HG03060 (cell line): ENCODE data around the gene UBXN2A.
"Not testable (repeated sequence)": the region's sequence is repeated elsewhere in the genome, so short reads cannot be mapped to it uniquely, and the experiment has no call there.

Source experiments
- ATAC-seq: cut with Tn5 transposase; IDR thresholded peaks from one replicate; pipeline ENCODE4 v1.9.1; 2021; ENCODE audit warnings: low read depth, moderate number of reproducible peaks; ENCODE audit not compliant: unreplicated experiment

UBXN2A gene

GRCh38 chr2:24010477-24011249, 70.4 kb downstream of the UBXN2A start:
- ATAC-seq = no peak

- no peak for ATAC-seq
Measured at GRCh38 chr2:24011250-24012104, 71.2 kb downstream of the UBXN2A start.

- no peak for ATAC-seq
Measured at GRCh38 chr2:24012521-24013188, 72.4 kb downstream of the UBXN2A start.

- not testable (repeated sequence) for ATAC-seq
Measured at GRCh38 chr2:24014902-24015301, 74.6 kb downstream of the UBXN2A start.

DNA sequence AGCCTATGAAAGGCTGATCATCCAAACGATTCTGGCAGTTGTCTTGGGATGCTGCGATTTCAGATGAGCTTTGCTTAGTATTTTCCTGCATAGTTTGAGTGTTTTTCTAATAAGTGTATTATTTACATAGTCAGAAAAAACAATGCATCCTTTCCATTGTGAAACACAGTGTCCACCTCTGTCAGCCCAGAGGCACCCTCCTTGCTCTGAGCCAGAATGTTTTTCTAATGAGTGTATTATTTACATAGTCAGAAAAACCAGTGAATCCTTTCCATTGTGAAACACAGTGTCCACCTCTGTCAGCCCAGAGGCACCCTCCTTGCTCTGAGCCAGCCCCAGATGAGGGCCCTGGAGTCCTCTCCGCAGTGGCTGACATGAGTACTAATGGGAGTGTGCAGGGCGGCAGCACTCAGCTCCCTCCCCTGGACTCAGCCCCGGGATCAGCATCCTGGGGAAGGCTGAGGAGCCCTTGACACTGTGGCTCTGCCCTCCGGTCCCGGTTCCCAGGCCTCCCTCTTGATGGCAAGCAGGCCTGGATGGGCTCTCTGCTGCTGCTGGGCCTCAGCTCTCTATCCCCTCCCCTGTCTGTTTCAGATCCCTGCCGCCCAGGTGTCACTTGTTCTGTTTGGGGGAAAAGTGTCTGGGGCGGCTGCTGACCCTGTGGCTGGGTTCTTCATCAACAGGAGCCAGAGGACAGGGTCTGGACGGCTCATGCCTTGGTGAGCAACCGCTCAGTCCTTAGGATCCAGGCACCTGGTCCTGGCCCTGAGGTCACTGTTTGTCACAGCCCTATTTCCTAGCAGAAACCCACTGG, 75.5 kb downstream of the UBXN2A start:
- ATAC-seq = no peak

DNA sequence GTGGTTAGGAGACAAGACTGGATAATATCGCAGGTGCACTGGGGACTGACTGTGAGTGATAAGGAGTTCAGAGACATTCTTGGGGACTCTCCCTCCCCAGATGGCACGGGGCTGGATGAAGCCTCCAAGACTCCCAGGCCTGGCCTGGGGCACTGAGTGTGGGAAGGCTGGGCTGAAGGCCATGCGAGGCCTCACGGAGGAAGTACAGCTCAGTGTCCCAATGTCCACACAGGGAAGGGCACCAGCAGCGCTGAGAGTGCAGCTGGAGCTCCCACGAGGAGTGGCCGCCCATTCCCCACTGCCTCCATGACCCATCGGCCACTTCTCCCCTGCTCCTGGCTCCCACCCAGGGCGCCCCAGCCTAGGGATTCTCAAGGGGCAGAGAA, 76.1 kb downstream of the UBXN2A start:
- no peak for ATAC-seq

DNA sequence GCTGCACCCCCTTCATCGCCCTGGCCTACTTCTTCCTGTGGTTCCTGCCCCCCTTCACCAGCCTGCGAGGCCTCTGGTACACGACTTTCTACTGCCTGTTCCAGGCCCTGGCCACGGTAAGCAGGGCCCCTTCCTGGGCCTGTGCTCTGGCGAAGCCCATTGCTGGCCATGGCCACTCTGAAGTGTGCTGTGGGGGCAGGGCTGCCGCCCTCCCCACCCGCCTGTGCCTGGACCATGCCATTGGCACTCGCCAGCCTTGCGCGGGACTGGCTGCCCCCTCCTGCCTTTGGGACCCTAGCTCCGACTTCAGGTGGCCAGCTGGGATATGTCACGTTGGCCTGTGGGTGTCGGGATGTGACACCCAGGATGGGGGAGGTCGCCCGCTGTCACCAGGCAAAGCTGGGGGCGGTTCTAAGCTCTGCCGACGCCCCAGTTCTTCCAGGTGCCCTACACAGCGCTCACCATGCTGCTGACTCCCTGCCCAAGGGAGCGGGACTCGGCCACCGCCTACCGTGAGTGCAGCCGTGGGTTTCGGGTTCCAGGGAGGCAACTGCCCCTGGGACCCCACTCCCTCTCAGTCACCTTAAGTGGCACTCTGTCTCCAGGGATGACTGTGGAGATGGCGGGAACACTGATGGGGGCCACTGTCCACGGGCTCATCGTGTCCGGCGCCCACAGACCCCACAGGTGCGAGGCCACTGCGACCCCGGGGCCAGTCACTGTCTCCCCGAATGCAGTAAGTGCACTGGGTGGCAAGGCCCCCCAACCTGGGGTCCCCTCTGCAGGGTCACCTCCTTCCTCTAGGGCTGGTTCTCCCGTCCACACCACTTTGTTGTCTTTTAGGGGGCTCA, 76.8 kb downstream of the UBXN2A start:
- no peak for ATAC-seq

GRCh38 chr2:24017711-24018110, 77.4 kb downstream of the UBXN2A start:
- no peak for ATAC-seq

- no peak for ATAC-seq
Measured at GRCh38 chr2:24018241-24018640, 78.0 kb downstream of the UBXN2A start.

- no peak for ATAC-seq
Measured at GRCh38 chr2:24019729-24020128, 79.5 kb downstream of the UBXN2A start.

- no peak for ATAC-seq
Measured at GRCh38 chr2:24020244-24020643, 80.0 kb downstream of the UBXN2A start.

GRCh38 chr2:24021122-24021998, 81.1 kb downstream of the UBXN2A start:
- ATAC-seq = no peak

DNA sequence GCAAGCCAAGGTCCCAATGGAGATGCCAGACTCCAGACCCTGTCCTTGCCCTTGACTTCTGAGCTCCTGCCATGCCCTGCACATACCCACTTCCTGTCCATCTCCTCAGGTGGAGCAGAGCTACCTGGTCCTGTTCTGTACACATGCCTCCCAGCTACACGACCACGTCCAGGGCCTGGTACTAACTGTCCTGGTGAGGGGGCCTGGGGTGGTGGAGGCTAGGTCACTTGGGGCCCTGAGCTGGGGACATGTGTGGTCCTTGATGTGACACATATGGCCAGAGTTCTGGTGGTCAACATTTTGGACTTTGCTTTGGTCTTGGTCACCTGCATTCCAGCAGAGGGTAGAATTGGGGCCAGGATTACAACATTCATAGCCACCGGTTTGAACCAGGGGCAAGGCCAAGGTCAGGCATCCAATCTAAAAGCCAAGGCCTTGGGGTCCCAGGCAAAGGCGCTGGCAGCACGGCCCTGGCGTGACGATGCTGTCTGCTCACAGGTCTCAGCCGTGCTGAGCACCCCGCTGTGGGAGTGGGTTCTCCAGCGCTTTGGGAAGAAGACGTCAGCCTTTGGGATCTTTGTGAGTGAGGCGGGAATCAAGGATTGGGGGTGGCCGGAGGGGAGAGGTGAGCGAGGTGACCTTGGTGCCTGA, 82.2 kb downstream of the UBXN2A start:
- ATAC-seq = no peak

DNA sequence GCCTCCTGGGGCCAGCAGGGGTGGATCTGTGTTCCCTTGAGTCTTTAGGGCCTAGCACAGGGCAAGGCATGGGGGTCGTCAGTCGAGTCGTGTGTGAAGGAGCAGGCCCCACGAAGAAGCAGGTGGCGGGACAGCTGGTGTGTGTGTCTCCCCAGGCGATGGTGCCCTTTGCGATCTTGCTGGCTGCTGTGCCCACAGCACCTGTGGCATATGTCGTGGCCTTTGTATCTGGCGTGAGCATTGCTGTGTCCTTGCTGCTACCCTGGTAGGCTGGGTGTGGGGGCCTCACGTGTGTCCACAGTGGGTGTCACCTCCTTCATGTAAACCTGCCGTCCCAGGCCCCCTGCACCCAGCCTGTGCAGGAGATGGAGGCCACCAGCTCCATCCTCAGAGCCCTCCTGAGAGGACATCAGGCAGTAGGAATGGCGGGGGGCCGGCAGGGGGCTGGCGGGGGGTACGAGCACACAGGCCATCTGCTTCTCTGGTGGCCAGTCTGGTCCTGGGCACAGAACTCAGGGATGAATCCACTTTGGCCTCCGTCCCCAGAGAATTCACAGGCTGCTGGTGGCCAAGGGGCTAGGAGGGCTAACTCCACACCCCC, 82.8 kb downstream of the UBXN2A start:
- no peak for ATAC-seq

- ATAC-seq = no peak
Measured at GRCh38 chr2:24024018-24024417, 83.8 kb downstream of the UBXN2A start.

GRCh38 chr2:24024996-24025663, 84.9 kb downstream of the UBXN2A start:
- ATAC-seq = no peak

GRCh38 chr2:24026233-24026632, 86.0 kb downstream of the UBXN2A start:
- ATAC-seq = no peak
